Choroid plexus epithelial cell (primary cell): ENCODE data around the gene KCNMA1.

ENCODE experiments used
- DNase-seq: peaks from one replicate; pipeline ENCODE4 v3.0.0-alpha.2; 2010; ENCODE audit warnings: low read depth
- H3K4me3 ChIP-seq: 2 replicates; pipeline ENCODE4 v1.5.1; 2011; ENCODE audit warnings: low read depth, mild to moderate bottlenecking, control low read depth, low read length, moderate library complexity
- TF ChIP-seq, protein P1 (sequence below): conservative IDR thresholded peaks from 2 replicates; pipeline ENCODE4 v1.5.1; 2011; ENCODE audit warnings: low read depth, mild to moderate bottlenecking, control low read depth, inconsistent platforms, low read length, moderate library complexity

The KCNMA1 gene

DNA sequence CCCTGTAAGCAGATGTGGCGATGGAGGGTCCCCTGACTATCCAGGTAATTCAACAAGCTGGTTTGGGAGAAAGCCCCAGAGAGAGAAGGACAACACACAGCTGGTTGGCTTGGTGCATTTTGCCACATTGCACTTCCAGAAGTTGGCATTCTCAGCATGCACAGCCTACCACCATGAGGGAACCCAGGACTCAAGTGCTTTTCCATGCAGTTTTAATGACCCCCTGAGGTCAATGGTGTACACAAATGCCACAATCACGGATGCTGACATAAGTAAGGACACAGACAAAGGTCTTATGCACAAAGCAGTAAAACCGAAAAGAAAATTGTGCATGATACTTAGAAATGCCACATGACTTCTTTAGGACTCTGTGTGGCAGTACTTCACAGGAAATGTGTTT lies 645.1 kb downstream of the KCNMA1 start:
- H3K4me3 ChIP-seq = no peak overlapping the region
- no peak for DNase-seq
- TF ChIP-seq, protein P1, sequence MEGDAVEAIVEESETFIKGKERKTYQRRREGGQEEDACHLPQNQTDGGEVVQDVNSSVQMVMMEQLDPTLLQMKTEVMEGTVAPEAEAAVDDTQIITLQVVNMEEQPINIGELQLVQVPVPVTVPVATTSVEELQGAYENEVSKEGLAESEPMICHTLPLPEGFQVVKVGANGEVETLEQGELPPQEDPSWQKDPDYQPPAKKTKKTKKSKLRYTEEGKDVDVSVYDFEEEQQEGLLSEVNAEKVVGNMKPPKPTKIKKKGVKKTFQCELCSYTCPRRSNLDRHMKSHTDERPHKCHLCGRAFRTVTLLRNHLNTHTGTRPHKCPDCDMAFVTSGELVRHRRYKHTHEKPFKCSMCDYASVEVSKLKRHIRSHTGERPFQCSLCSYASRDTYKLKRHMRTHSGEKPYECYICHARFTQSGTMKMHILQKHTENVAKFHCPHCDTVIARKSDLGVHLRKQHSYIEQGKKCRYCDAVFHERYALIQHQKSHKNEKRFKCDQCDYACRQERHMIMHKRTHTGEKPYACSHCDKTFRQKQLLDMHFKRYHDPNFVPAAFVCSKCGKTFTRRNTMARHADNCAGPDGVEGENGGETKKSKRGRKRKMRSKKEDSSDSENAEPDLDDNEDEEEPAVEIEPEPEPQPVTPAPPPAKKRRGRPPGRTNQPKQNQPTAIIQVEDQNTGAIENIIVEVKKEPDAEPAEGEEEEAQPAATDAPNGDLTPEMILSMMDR = no peak

GRCh38 chr10:76991621-76992020 lies 646.0 kb downstream of the KCNMA1 start:
- DNase-seq = no peak
- TF ChIP-seq, protein P1 = no peak
- no peak overlapping the region for H3K4me3 ChIP-seq

DNA sequence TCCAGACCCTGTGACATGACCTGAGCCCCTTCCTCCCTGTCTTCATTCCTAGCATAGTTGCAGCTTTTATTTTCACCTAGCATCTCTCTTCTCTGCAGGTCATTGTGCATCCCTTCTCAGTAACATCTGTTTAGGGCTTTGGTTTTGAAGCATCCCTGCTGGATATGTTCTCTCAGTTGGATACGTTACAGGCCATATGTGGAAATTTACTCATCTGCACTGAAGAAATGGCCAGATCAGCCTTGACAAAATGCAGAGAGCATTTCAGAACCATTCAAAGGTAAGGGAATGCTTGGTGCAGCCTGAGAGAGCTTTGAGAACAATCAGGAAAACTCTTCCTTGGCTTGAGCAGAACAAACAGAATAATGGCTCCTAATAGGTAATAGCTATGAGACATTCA lies 647.0 kb downstream of the KCNMA1 start:
- TF ChIP-seq, protein P1 = no peak
- no peak overlapping the region for H3K4me3 ChIP-seq
- DNase-seq = no peak

GRCh38 chr10:76984559-76985443 lies 652.8 kb downstream of the KCNMA1 start:
- H3K4me3 ChIP-seq = no peak overlapping the region
- DNase-seq = peak; percentile 88
- TF ChIP-seq, protein P1 = peak; percentile 98

GRCh38 chr10:76983624-76984023 lies 654.0 kb downstream of the KCNMA1 start:
- no peak overlapping the region for H3K4me3 ChIP-seq
- no peak for DNase-seq
- TF ChIP-seq, protein P1 = no peak

GRCh38 chr10:76982671-76983070 lies 654.9 kb downstream of the KCNMA1 start:
- TF ChIP-seq, protein P1 = no peak
- no peak overlapping the region for H3K4me3 ChIP-seq
- DNase-seq = no peak

DNA sequence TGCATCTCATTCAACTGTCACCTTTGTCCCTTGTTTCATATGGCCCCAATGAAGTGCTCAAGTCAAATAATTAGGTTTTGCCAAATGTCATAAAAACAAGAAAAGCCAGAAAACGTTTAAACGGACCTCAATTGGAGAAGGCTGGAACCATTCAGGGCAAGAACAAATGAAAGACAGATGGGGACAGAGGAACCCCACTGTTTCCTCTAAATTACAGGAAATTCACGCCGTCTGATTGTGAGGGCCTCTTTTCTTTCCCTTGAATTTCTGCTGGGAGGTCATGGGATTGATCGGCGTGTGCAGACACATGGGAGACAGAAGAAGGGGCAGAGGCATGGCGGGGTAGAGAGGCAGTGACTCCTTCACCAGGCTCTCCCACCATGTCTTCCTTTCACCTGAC lies 656.4 kb downstream of the KCNMA1 start:
- TF ChIP-seq, protein P1 = no peak
- no peak overlapping the region for H3K4me3 ChIP-seq
- DNase-seq = no peak
